Panc1 (cell line): ENCODE results near the gene TECR. TPM values are rescaled to one million over a fixed set of nuclear protein-coding genes. Genes with fewer than 3 reads are reported as not detected.

Source experiments
- ATAC-seq: fragments of 200-7000 bp; cut with Tn5 transposase; 2 replicates; pipeline ENCODE4 v1.9.1; 2020; ENCODE audit warnings: mild to moderate bottlenecking, moderate library complexity
- BruUV-seq: library from RNA; stranded (reverse); fragments of 400-500 nt; replicated peaks from 2 replicates; lab custom pipeline; 2021; lab: Mats Ljungman, UMichigan
- CTCF ChIA-PET: fragments of 300-600 bp; sonication (Branson Sonifier 250); formaldehyde crosslinking; loops from one replicate; lab custom pipeline; 2022; ENCODE audit warnings: antibody characterized with exemption; lab: Charles Lee
- POLR2A ChIA-PET: fragments of 300-600 bp; sonication (Branson Sonifier 250); formaldehyde crosslinking; loops from one replicate; lab custom pipeline; 2022; ENCODE audit warnings: antibody characterized with exemption; lab: Charles Lee
- DNase-seq: peaks from one replicate; pipeline ENCODE4 v3.0.0-alpha.2; 2010; ENCODE audit warnings: low read depth, low spot score
- H3K27ac ChIP-seq: 2 replicates; pipeline ENCODE4 v1.5.1; 2011; ENCODE audit warnings: mild to moderate bottlenecking, low read length, inconsistent platforms
- H3K27me3 ChIP-seq: fragments of 200-500 bp; sonication (Bioruptor generic); 2 replicates; pipeline ENCODE4 v1.6.0; 2014; ENCODE audit warnings: low read length, inconsistent platforms; ENCODE audit not compliant: control insufficient read depth, insufficient read depth
- H3K36me3 ChIP-seq: fragments of 200-500 bp; sonication (Bioruptor generic); 2 replicates; pipeline ENCODE4 v1.5.1; 2014; ENCODE audit warnings: inconsistent platforms, mild to moderate bottlenecking, low read length, moderate library complexity; ENCODE audit not compliant: control insufficient read depth, insufficient read depth
- H3K4me1 ChIP-seq: 2 replicates; pipeline ENCODE4 v1.5.1; 2011; ENCODE audit warnings: inconsistent platforms, mild to moderate bottlenecking, low read length, moderate library complexity; ENCODE audit not compliant: control insufficient read depth, insufficient read depth
- H3K4me3 ChIP-seq, 2 experiments: 2 replicates each; pipeline ENCODE4 v1.5.1; 2011 to 2012; ENCODE audit warnings: low read depth in 2 of 2, low read length in 2 of 2, mild to moderate bottlenecking in 2 of 2, inconsistent platforms in 1 of 2, moderate library complexity in 1 of 2
- H3K9me3 ChIP-seq: fragments of 200-500 bp; sonication (Bioruptor generic); 2 replicates; pipeline ENCODE4 v1.5.1; 2014; ENCODE audit warnings: low read depth, mild to moderate bottlenecking, inconsistent platforms, low read length, moderate library complexity; ENCODE audit not compliant: control insufficient read depth, insufficient read depth
- CTCF ChIP-seq: fragments of 450-650 bp; IDR thresholded peaks from 2 replicates; pipeline ENCODE4 v1.5.1; 2017; ENCODE audit warnings: mild to moderate bottlenecking
- POLR2AphosphoS5 ChIP-seq: IDR thresholded peaks from 2 replicates; pipeline ENCODE4 v1.6.1; 2012; ENCODE audit warnings: mild to moderate bottlenecking, low read depth, low read length, moderate library complexity
- REST ChIP-seq, 2 experiments: IDR thresholded peaks; 2 replicates each; pipeline ENCODE4 v1.6.1; 2011 to 2012; ENCODE audit warnings: low read depth in 2 of 2, control low read depth in 1 of 2, low read length in 1 of 2, mild to moderate bottlenecking in 1 of 2, moderate library complexity in 1 of 2; ENCODE audit not compliant: insufficient read depth in 1 of 2
- SIN3A ChIP-seq: IDR thresholded peaks from 2 replicates; pipeline ENCODE4 v1.6.1; 2012; ENCODE audit warnings: low read depth, mild to moderate bottlenecking, low read length, moderate library complexity, borderline replicate concordance; ENCODE audit not compliant: insufficient read depth
- TCF7L2 ChIP-seq: IDR thresholded peaks from 2 replicates; pipeline ENCODE4 v1.6.1; 2011; ENCODE audit warnings: mild to moderate bottlenecking, low read depth, low read length, inconsistent platforms
- in situ Hi-C: cut with HindIII; loops from 2 replicates; pipeline ENCODE4 v1.10.0; 2016; ENCODE audit warnings: low sequenced_read_pairs, low pct_unique_long_range_greater_than_20kb
- intact Hi-C: fragments of 100-400 bp; cut with micrococcal nuclease; formaldehyde crosslinking; loops from one replicate; pipeline ENCODE4 v1.10.0; 2022; ENCODE audit not compliant: unreplicated experiment
- total RNA-seq: library from RNA; stranded (reverse); gene quantifications from one replicate; pipeline ENCODE4 v1.2.1, GENCODE V29; 2021; ENCODE audit not compliant: unreplicated experiment

Gene TECR
- total RNA-seq, 1 experiment from 2014 or later = 233 TPM

DNA sequence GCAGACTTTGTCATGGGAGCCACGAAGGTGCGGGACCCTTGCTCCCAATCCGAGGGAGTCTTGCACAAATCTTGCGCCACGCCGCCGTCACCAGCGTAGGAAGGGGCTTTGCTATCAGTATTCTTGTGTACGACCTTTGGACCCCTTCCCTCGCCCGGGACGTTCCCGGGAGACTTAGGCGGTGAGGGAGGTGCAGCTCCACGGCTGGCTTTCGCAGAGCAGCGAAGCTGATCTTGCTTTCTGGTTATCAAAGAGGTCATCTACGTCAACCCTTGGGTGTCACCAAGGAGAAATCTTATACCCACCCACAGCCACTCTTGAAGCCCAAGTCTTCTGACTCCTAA lies 583 bp downstream of the TECR start:
- Histone ChIP-seq H3K4me1 (peaks cover 24% of the 10 kb centered on the region), H3K4me3 (peak overlapping the region; percentile 65 to 89), H3K27ac (peak overlapping the region; percentile 83), H3K9me3 (no peaks in the 10 kb centered on the region), H3K36me3 (peaks cover 5% of the 10 kb centered on the region; the same call in 1 of the 2 replicates), H3K27me3 (no peaks in the 10 kb centered on the region)
- TF ChIP-seq REST (IDR thresholded peaks at IDR 0.05; ENCODE audit: insufficient read depth in 1 of 2, low read depth in 2 of 2, low read length in 1 of 2) (no peak), CTCF (no peak), SIN3A (no peak), POLR2AphosphoS5 (no peak), TCF7L2 (no peak)
- in situ Hi-C loops (no loop called here), intact Hi-C loops (no loop called here)
- CTCF ChIA-PET = no interaction called here
- ATAC-seq = no peak
- DNase-seq = no peak
- BruUV-seq = no TSS peak
- POLR2A ChIA-PET = no interaction called here

- no peaks in the 10 kb centered on the region for H3K27me3 ChIP-seq
- TF ChIP-seq POLR2AphosphoS5 (no peak), CTCF (no peak), REST (IDR thresholded peaks at IDR 0.05; ENCODE audit: insufficient read depth in 1 of 2, low read depth in 2 of 2, low read length in 1 of 2) (no peak), TCF7L2 (no peak), SIN3A (no peak)
- intact Hi-C loops (no loop called here), in situ Hi-C loops (no loop called here)
- peak overlapping the region; percentile 83 for H3K27ac ChIP-seq
- BruUV-seq = TSS peak; percentile 85
- peaks cover 24% of the 10 kb centered on the region for H3K4me1 ChIP-seq
- peak overlapping the region; percentile 65 to 89 for H3K4me3 ChIP-seq
- no peak for DNase-seq
- H3K9me3 ChIP-seq = no peaks in the 10 kb centered on the region
- no peak for ATAC-seq
- ChIA-PET CTCF (no interaction called here), POLR2A (interaction anchor here (0.5 kb wide), 1 partner anchor 17 kb away, joined by 3 read pairs; no protein-coding TSS in a partner anchor)
- peaks cover 5% of the 10 kb centered on the region; the same call in 1 of the 2 replicates for H3K36me3 ChIP-seq
Observed at GRCh38 chr19:14530506-14530905, 1.1 kb downstream of the TECR start.
